Activated naive CD8-positive, alpha-beta T cell treated with anti-CD3 and anti-CD28 coated beads, Interleukin-2, amount 10 ng/mL, durations not matched to agents 7 days and 5 days (primary cell): ENCODE results near the gene AGPAT2. TPM values are rescaled to one million over a fixed set of nuclear protein-coding genes. Genes with fewer than 3 reads are reported as not detected.

ENCODE experiments used
- ATAC-seq: fragments of 150-1000 bp; cut with Tn5 transposase; one replicate; pipeline ENCODE4 v1.10.0; 2021; ENCODE audit warnings: low read depth, moderate library complexity
- POLR2A ChIA-PET: fragments of 350-600 bp; sonication (Branson Sonifier 250); formaldehyde crosslinking; loops from one replicate; lab custom pipeline; 2021; ENCODE audit warnings: antibody characterized with exemption; lab: Charles Lee
- DNase-seq: peaks from one replicate; pipeline ENCODE4 v3.0.0; 2021
- H3K27ac Mint-ChIP-seq: one replicate; pipeline ENCODE4 v1.8.0; 2022; ENCODE audit warnings: mild to moderate bottlenecking, mixed read lengths
- H3K27me3 Mint-ChIP-seq: one replicate; pipeline ENCODE4 v1.8.0; 2022; ENCODE audit warnings: mild to moderate bottlenecking, moderate library complexity, mixed read lengths
- H3K36me3 Mint-ChIP-seq: one replicate; pipeline ENCODE4 v1.8.0; 2021; ENCODE audit warnings: mild to moderate bottlenecking, mixed read lengths
- H3K4me1 Mint-ChIP-seq: one replicate; pipeline ENCODE4 v1.8.0; 2021; ENCODE audit warnings: mixed read lengths
- H3K4me3 Mint-ChIP-seq: one replicate; pipeline ENCODE4 v1.8.0; 2022; ENCODE audit warnings: mild to moderate bottlenecking, moderate library complexity, mixed read lengths
- H3K9me3 Mint-ChIP-seq: one replicate; pipeline ENCODE4 v1.8.0; 2021; ENCODE audit warnings: mixed read lengths
- total RNA-seq, 2 experiments: library from RNA; stranded (reverse); gene quantifications; one replicate each; pipeline ENCODE4 v1.2.3, GENCODE V29; 2021

AGPAT2 gene
- total RNA-seq, 2 experiments from 2014 or later: 21.6 to 24.8 TPM

- H3K4me1 Mint-ChIP-seq: no peaks in the 10 kb centered on the region
- ATAC-seq (no peak), DNase-seq (no peak)
- H3K4me3 Mint-ChIP-seq: no peak overlapping the region
- no peak overlapping the region for H3K27ac Mint-ChIP-seq
- no peaks in the 10 kb centered on the region for H3K36me3 Mint-ChIP-seq
- POLR2A ChIA-PET: no interaction called here
- H3K9me3 Mint-ChIP-seq: no peaks in the 10 kb centered on the region
- H3K27me3 Mint-ChIP-seq: no peaks in the 10 kb centered on the region
These were observed 10.2 kb downstream of the AGPAT2 start for GRCh38 chr9:136676920-136677686.

- POLR2A ChIA-PET: no interaction called here
- Mint-ChIP-seq H3K4me3 (no peak overlapping the region), H3K9me3 (no peaks in the 10 kb centered on the region), H3K4me1 (no peaks in the 10 kb centered on the region), H3K27ac (no peak overlapping the region), H3K36me3 (no peaks in the 10 kb centered on the region), H3K27me3 (no peaks in the 10 kb centered on the region)
- ATAC-seq (no peak), DNase-seq (no peak)
These were observed 10.9 kb downstream of the AGPAT2 start for GRCh38 chr9:136676297-136676794.

- H3K9me3 Mint-ChIP-seq: no peaks in the 10 kb centered on the region
- H3K4me1 Mint-ChIP-seq: no peaks in the 10 kb centered on the region
- POLR2A ChIA-PET: no interaction called here
- no peaks in the 10 kb centered on the region for H3K27me3 Mint-ChIP-seq
- H3K36me3 Mint-ChIP-seq: no peaks in the 10 kb centered on the region
- no peak overlapping the region for H3K4me3 Mint-ChIP-seq
- DNase-seq (no peak), ATAC-seq (no peak)
- H3K27ac Mint-ChIP-seq: no peak overlapping the region
These were observed 11.6 kb downstream of the AGPAT2 start for GRCh38 chr9:136675477-136676296.

GRCh38 chr9:136674786-136675349, 12.4 kb downstream of the AGPAT2 start:
- Mint-ChIP-seq H3K4me3 (no peak overlapping the region), H3K27me3 (no peaks in the 10 kb centered on the region), H3K27ac (no peak overlapping the region), H3K4me1 (no peaks in the 10 kb centered on the region), H3K36me3 (no peaks in the 10 kb centered on the region), H3K9me3 (no peaks in the 10 kb centered on the region)
- ATAC-seq (no peak), DNase-seq (no peak)
- POLR2A ChIA-PET: no interaction called here

GRCh38 chr9:136673975-136674785, 13.1 kb downstream of the AGPAT2 start:
- DNase-seq: no peak
- Mint-ChIP-seq H3K27ac (no peak overlapping the region), H3K4me3 (no peak overlapping the region)

GRCh38 chr9:136673088-136673974, 13.9 kb downstream of the AGPAT2 start:
- H3K36me3 Mint-ChIP-seq: no peaks in the 10 kb centered on the region
- ATAC-seq (no peak), DNase-seq (no peak)
- no peaks in the 10 kb centered on the region for H3K9me3 Mint-ChIP-seq
- H3K4me3 Mint-ChIP-seq: no peak overlapping the region
- peaks cover 5% of the 10 kb centered on the region for H3K4me1 Mint-ChIP-seq
- no peak overlapping the region for H3K27ac Mint-ChIP-seq
- POLR2A ChIA-PET: interaction anchor here (1.0 to 2.3 kb wide), 3 partner anchors 13 to 53 kb away, joined by 3 to 9 read pairs (median 5); partner anchors contain the start of gene AGPAT2
- no peaks in the 10 kb centered on the region for H3K27me3 Mint-ChIP-seq

More at GRCh38 chr9:136673975-136674785, 13.1 kb downstream of the AGPAT2 start:
- H3K9me3 Mint-ChIP-seq: no peaks in the 10 kb centered on the region
- no peaks in the 10 kb centered on the region for H3K36me3 Mint-ChIP-seq
- POLR2A ChIA-PET: interaction anchor here (1.9 kb wide), 1 partner anchor 15 kb away, joined by 5 read pairs; no protein-coding TSS in a partner anchor
- H3K27me3 Mint-ChIP-seq: no peaks in the 10 kb centered on the region
- ATAC-seq: no peak
- H3K4me1 Mint-ChIP-seq: no peaks in the 10 kb centered on the region

- H3K9me3 Mint-ChIP-seq: no peaks in the 10 kb centered on the region
- no peak for DNase-seq
- no peak for ATAC-seq
- no peak overlapping the region for H3K4me3 Mint-ChIP-seq
- POLR2A ChIA-PET: interaction anchor here (1.0 to 2.3 kb wide), 4 partner anchors 12 to 54 kb away, joined by 3 to 9 read pairs (median 4); partner anchors contain the start of gene AGPAT2
- no peaks in the 10 kb centered on the region for H3K36me3 Mint-ChIP-seq
- H3K27ac Mint-ChIP-seq: no peak overlapping the region
- no peaks in the 10 kb centered on the region for H3K27me3 Mint-ChIP-seq
- peaks cover 5% of the 10 kb centered on the region for H3K4me1 Mint-ChIP-seq
These were observed 14.7 kb downstream of the AGPAT2 start for GRCh38 chr9:136672431-136673087.

- no peak overlapping the region for H3K27ac Mint-ChIP-seq
- ATAC-seq: peak; percentile 31
- H3K4me1 Mint-ChIP-seq: peaks cover 5% of the 10 kb centered on the region
- H3K9me3 Mint-ChIP-seq: no peaks in the 10 kb centered on the region
- no peaks in the 10 kb centered on the region for H3K27me3 Mint-ChIP-seq
- H3K4me3 Mint-ChIP-seq: no peak overlapping the region
- DNase-seq: peak; percentile 67
- no peaks in the 10 kb centered on the region for H3K36me3 Mint-ChIP-seq
- POLR2A ChIA-PET: interaction anchor here (1.0 to 2.3 kb wide), 4 partner anchors 11 to 94 kb away, joined by 3 to 9 read pairs (median 3); partner anchors contain the start of gene AGPAT2
These were observed 15.4 kb downstream of the AGPAT2 start for GRCh38 chr9:136671646-136672430.

GRCh38 chr9:136671254-136671614, 16.0 kb downstream of the AGPAT2 start:
- POLR2A ChIA-PET: interaction anchor here (1.1 to 2.3 kb wide), 3 partner anchors 11 to 93 kb away, joined by 3 to 9 read pairs (median 3); partner anchors contain the start of gene AGPAT2
- H3K36me3 Mint-ChIP-seq: no peaks in the 10 kb centered on the region
- no peak overlapping the region for H3K27ac Mint-ChIP-seq
- DNase-seq: no peak
- H3K9me3 Mint-ChIP-seq: no peaks in the 10 kb centered on the region
- no peak for ATAC-seq
- peaks cover 3% of the 10 kb centered on the region for H3K27me3 Mint-ChIP-seq
- H3K4me3 Mint-ChIP-seq: no peak overlapping the region
- H3K4me1 Mint-ChIP-seq: peaks cover 5% of the 10 kb centered on the region

GRCh38 chr9:136670576-136671253, 16.5 kb downstream of the AGPAT2 start:
- no peak overlapping the region for H3K27ac Mint-ChIP-seq
- no peaks in the 10 kb centered on the region for H3K9me3 Mint-ChIP-seq
- POLR2A ChIA-PET: interaction anchor here (1.1 to 2.3 kb wide), 2 partner anchors 15 to 93 kb away, joined by 3 to 9 read pairs; partner anchors contain the start of gene AGPAT2
- H3K36me3 Mint-ChIP-seq: no peaks in the 10 kb centered on the region
- peaks cover 5% of the 10 kb centered on the region for H3K4me1 Mint-ChIP-seq
- H3K4me3 Mint-ChIP-seq: no peak overlapping the region
- DNase-seq (no peak), ATAC-seq (no peak)
- peaks cover 3% of the 10 kb centered on the region for H3K27me3 Mint-ChIP-seq
